ENCODE measurements around the gene CD247. TPM values are rescaled to one million over a fixed set of nuclear protein-coding genes. Genes with fewer than 3 reads are reported as not detected.

CD247 gene
- total and polyA plus RNA-seq, 2 of the 4 experiments (the other 2 are of a cell fraction), result not detected

DNA sequence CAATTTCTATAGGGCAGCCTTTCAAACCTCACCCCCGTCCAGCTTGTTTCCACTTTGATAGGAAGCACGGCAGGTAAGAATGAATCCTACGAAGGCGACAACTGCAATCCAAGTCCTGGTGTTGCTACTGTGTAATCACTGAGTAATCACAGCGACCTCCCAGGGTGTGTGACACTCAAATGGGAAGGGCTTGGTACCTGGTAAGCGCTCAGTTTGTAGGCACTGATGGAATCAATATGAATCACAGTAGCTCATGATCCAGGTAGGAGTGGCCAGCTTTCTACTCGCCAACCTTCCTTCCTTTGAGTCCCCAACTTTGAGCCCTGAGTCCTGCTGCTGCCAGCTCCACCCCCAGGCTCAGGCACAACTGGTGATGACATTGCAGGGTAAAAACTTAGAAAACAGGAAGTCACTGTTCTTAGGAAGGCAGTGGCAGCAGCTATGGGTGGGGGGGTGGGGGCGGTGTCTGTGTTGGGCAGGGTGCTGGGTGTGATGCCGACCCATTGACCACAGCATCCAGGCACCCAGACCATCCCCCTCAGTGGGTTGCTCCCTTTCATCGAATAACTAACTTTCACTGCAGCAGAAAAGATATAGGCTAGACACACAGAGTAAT, 70.7 kb downstream of the CD247 start:
- H2AK9ac ChIP-seq (replicated peaks; ENCODE audit: low read depth, low read length, poor library complexity), result no peak overlapping the region
- TF ChIP-seq MAFK (IDR thresholded peaks at IDR 0.05; ENCODE audit: low read depth, low read length), result no peak
- TF ChIP-seq MAZ (IDR thresholded peaks at IDR 0.05; ENCODE audit: borderline replicate concordance, low read depth, low read length), result no peak
- TF ChIP-seq RAD21 (IDR thresholded peaks at IDR 0.05; ENCODE audit: low read length), result no peak
- no peak for TF ChIP-seq NFE2L2 (IDR thresholded peaks at IDR 0.05; ENCODE audit: low read depth, low read length)
- TF ChIP-seq POLR2A (IDR thresholded peaks at IDR 0.05; ENCODE audit: low read depth, low read length), result no peak
- TF ChIP-seq BHLHE40 (IDR thresholded peaks at IDR 0.05; ENCODE audit: low read depth, low read length), result no peak
- H4K8ac ChIP-seq (ENCODE audit: low read depth in 2 of 2, low read length in 2 of 2), result no peak overlapping the region
- H2BK15ac ChIP-seq (ENCODE audit: low read depth, low read length), result no peak overlapping the region
- no peaks in the 10 kb centered on the region for H3K36me3 ChIP-seq (ENCODE audit: control insufficient read depth, insufficient read depth, low read length)
- ATAC-seq (ENCODE audit: low read depth) (no peak), DNase-seq (no peak)
- CTCF ChIA-PET, result interaction anchor here (1.2 kb wide), 1 partner anchor 180 kb away, joined by 7 read pairs; no protein-coding TSS in a partner anchor
- no peak overlapping the region for H2AK5ac ChIP-seq (ENCODE audit: low read depth, low read length)
- no peaks in the 10 kb centered on the region for H4K20me1 ChIP-seq (ENCODE audit: insufficient read depth, low read length)
- H3K4me1 ChIP-seq (ENCODE audit: control insufficient read depth, insufficient read depth, low read length), result no peaks in the 10 kb centered on the region
- H3K18ac ChIP-seq (ENCODE audit: low read depth, low read length), result no peak overlapping the region
- intact Hi-C loops (cut with micrococcal nuclease) (no loop called here), dilution Hi-C loops (cut with HindIII; ENCODE audit: low sequenced_read_pairs, unreplicated experiment) (loop anchor here (25.0 kb wide), 1 partner anchor 185 kb away; no protein-coding TSS in a partner anchor), in situ Hi-C loops (cut with MboI; ENCODE audit: low sequenced_read_pairs) (loop anchor here (5.0 kb wide), 1 partner anchor 380 kb away; no protein-coding TSS in a partner anchor)
- H2BK20ac ChIP-seq (ENCODE audit: low read depth, low read length), result no peak overlapping the region
- no peak overlapping the region for H3K4ac ChIP-seq (ENCODE audit: low read depth, low read length)
- no peak overlapping the region for H2BK5ac ChIP-seq (ENCODE audit: low read depth, low read length, poor library complexity, severe bottlenecking)
- no peak overlapping the region for H3K14ac ChIP-seq (replicated peaks; ENCODE audit: low read depth, low read length)
- no peak overlapping the region for H3K23ac ChIP-seq (ENCODE audit: low read depth, low read length)
- H3K79me1 ChIP-seq (ENCODE audit: low read depth in 1 of 2, low read length in 2 of 2), result no peaks in the 10 kb centered on the region
- POLR2A ChIA-PET (ENCODE audit: unreplicated experiment), result no interaction called here
- H2AFZ ChIP-seq (replicated peaks; ENCODE audit: low read length, poor library complexity), result no peak overlapping the region
- no peaks in the 10 kb centered on the region for H3K9me1 ChIP-seq (ENCODE audit: insufficient read depth, low read length)
- H3K9me3 ChIP-seq (ENCODE audit: control insufficient read depth, insufficient read depth, low read length), result no peaks in the 10 kb centered on the region
- H3K9ac ChIP-seq (ENCODE audit: low read depth, low read length), result no peak overlapping the region
- no peak overlapping the region for H3K27ac ChIP-seq (ENCODE audit: insufficient read depth, low read length)
- 48% methylated on average over 3 of the region's 10 CpGs; no CpG with 5 or more reads in 1 of the 2 experiments for WGBS, 2 experiments (ENCODE audit: extremely low coverage in 2 of 2, insufficient read length in 1 of 2)
- H3K4me2 ChIP-seq (ENCODE audit: low read depth, low read length), result no peak overlapping the region
- BruUV-seq (replicated peaks), result no TSS peak
- peaks cover 22% of the 10 kb centered on the region for H3K27me3 ChIP-seq (ENCODE audit: control insufficient read depth, insufficient read depth, low read length)
- no peak overlapping the region for H4K91ac ChIP-seq (ENCODE audit: insufficient read depth, low read depth, low read length)
- H3K4me3 ChIP-seq (ENCODE audit: insufficient read depth, low read depth, low read length), result no peak overlapping the region
- no peak overlapping the region for H4K5ac ChIP-seq (ENCODE audit: low read depth, low read length)
- no peak overlapping the region for H2BK120ac ChIP-seq (ENCODE audit: low read depth, low read length)
- no peak overlapping the region for H3K56ac ChIP-seq (ENCODE audit: extremely low read depth, insufficient read depth, low read length)
